Neural cell (in vitro differentiated cells): Measurements from ENCODE around the gene JMJD8.

Source experiments
- EP300 ChIP-seq: fragments of 450-650 bp; conservative IDR thresholded peaks from 2 replicates; pipeline ENCODE4 v1.6.1; 2014; ENCODE audit warnings: antibody characterized with exemption, mild to moderate bottlenecking, moderate library complexity; ENCODE audit not compliant: poor library complexity, severe bottlenecking
- EZH2 ChIP-seq: fragments of 200-600, 300-800 bp; shearing (Covaris generic), sonication (generic); IDR thresholded peaks from 2 replicates; pipeline ENCODE4 v1.6.1; 2014; ENCODE audit warnings: antibody characterized with exemption, low read length, borderline replicate concordance, mild to moderate bottlenecking; ENCODE audit not compliant: insufficient read depth, poor library complexity, severe bottlenecking
- MXI1 ChIP-seq: fragments of 450-650 bp; conservative IDR thresholded peaks from 2 replicates; pipeline ENCODE4 v1.6.1; 2014; ENCODE audit warnings: antibody characterized with exemption, mild to moderate bottlenecking; ENCODE audit not compliant: poor library complexity, severe bottlenecking
- POLR2AphosphoS5 ChIP-seq: IDR thresholded peaks from 2 replicates; pipeline ENCODE4 v1.6.1; 2012
- RAD21 ChIP-seq: fragments of 450-650 bp; conservative IDR thresholded peaks from 2 replicates; pipeline ENCODE4 v1.6.1; 2014; ENCODE audit warnings: antibody characterized with exemption, mild to moderate bottlenecking, moderate library complexity
- SMC3 ChIP-seq: fragments of 450-650 bp; conservative IDR thresholded peaks from 2 replicates; pipeline ENCODE4 v1.6.1; 2014; ENCODE audit warnings: antibody characterized with exemption, mild to moderate bottlenecking, moderate library complexity; ENCODE audit not compliant: poor library complexity
- TAF1 ChIP-seq: IDR thresholded peaks from 2 replicates; pipeline ENCODE4 v1.6.1; 2012; ENCODE audit warnings: low read depth
- TF ChIP-seq, protein P1 (sequence below): fragments of 450-650 bp; IDR thresholded peaks from 2 replicates; pipeline ENCODE4 v1.5.1; 2014; ENCODE audit warnings: antibody characterized with exemption, mild to moderate bottlenecking, moderate library complexity; ENCODE audit not compliant: poor library complexity, severe bottlenecking
- TF ChIP-seq, protein P2 (sequence below): IDR thresholded peaks from 2 replicates; pipeline ENCODE4 v1.6.1; 2012; ENCODE audit warnings: borderline replicate concordance

DNA sequence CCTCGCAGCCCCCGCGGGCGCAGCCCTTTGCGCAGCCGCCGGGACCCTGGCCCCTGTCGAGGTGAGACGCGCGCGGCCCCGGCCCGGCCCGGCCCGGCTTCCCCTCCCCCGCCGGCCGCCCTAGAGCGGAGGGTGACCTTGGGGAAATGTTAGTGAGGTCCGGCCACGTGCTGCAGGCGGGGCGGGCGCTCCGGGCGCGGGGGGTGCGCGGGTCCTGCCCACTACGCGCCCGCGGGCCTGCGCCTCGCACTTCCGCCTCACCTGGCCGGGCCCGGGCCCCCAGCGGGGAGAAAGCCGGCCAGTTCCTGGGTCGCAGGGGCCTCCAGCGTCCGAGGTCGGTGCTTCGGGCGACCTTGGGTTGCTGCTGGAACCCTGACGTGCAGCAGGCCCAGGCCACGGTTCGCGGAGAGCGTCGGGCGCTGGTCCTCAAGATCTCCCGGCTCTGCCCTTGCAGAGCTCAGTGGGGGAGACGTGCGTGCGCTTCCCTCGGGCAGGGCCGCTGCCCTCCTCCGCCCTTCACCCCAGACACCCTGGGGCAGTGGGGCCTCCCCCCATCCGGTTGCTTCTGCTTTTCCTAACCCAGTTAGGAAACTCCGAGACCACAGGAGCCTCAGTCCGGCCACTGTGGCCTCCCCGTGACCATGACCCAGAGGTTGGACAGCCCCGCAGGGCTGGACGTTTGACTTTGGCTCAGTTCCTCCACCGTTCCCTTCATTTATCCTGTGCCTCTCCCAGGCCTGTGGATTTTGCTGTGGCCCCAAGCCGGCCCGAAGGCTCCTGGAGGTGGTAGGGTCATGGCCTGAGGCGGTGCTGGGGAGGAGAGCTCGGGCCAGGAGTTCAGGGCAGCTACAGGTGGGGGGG lies 41.7 kb downstream of the JMJD8 start:
- TF ChIP-seq POLR2AphosphoS5 (no peak), EP300 (no peak), TAF1 (no peak), RAD21 (no peak), EZH2 (no peak), MXI1 (peak; percentile 7), SMC3 (no peak)
- TF ChIP-seq, protein P1, sequence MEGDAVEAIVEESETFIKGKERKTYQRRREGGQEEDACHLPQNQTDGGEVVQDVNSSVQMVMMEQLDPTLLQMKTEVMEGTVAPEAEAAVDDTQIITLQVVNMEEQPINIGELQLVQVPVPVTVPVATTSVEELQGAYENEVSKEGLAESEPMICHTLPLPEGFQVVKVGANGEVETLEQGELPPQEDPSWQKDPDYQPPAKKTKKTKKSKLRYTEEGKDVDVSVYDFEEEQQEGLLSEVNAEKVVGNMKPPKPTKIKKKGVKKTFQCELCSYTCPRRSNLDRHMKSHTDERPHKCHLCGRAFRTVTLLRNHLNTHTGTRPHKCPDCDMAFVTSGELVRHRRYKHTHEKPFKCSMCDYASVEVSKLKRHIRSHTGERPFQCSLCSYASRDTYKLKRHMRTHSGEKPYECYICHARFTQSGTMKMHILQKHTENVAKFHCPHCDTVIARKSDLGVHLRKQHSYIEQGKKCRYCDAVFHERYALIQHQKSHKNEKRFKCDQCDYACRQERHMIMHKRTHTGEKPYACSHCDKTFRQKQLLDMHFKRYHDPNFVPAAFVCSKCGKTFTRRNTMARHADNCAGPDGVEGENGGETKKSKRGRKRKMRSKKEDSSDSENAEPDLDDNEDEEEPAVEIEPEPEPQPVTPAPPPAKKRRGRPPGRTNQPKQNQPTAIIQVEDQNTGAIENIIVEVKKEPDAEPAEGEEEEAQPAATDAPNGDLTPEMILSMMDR, result no peak
- TF ChIP-seq, protein P2, sequence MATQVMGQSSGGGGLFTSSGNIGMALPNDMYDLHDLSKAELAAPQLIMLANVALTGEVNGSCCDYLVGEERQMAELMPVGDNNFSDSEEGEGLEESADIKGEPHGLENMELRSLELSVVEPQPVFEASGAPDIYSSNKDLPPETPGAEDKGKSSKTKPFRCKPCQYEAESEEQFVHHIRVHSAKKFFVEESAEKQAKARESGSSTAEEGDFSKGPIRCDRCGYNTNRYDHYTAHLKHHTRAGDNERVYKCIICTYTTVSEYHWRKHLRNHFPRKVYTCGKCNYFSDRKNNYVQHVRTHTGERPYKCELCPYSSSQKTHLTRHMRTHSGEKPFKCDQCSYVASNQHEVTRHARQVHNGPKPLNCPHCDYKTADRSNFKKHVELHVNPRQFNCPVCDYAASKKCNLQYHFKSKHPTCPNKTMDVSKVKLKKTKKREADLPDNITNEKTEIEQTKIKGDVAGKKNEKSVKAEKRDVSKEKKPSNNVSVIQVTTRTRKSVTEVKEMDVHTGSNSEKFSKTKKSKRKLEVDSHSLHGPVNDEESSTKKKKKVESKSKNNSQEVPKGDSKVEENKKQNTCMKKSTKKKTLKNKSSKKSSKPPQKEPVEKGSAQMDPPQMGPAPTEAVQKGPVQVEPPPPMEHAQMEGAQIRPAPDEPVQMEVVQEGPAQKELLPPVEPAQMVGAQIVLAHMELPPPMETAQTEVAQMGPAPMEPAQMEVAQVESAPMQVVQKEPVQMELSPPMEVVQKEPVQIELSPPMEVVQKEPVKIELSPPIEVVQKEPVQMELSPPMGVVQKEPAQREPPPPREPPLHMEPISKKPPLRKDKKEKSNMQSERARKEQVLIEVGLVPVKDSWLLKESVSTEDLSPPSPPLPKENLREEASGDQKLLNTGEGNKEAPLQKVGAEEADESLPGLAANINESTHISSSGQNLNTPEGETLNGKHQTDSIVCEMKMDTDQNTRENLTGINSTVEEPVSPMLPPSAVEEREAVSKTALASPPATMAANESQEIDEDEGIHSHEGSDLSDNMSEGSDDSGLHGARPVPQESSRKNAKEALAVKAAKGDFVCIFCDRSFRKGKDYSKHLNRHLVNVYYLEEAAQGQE, result no peak
